HCT116 (cell line): ENCODE measurements around the gene EMILIN2. TPM values are rescaled to one million over a fixed set of nuclear protein-coding genes. Genes with fewer than 3 reads are reported as not detected.

ENCODE experiments used
- ATAC-seq: fragments of 200-7000 bp; cut with Tn5 transposase; 2 replicates; pipeline ENCODE4 v1.9.1; 2020; ENCODE audit warnings: mild to moderate bottlenecking, moderate library complexity
- BruUV-seq: library from RNA; stranded (reverse); fragments of 400-500 nt; replicated peaks from 2 replicates; lab custom pipeline; 2021; lab: Mats Ljungman, UMichigan
- CTCF ChIA-PET: fragments of 300-600 bp; sonication (Branson Sonifier 250); formaldehyde crosslinking; loops from one replicate; lab custom pipeline; 2021; ENCODE audit warnings: antibody characterized with exemption; lab: Charles Lee
- POLR2A ChIA-PET: fragments of 300-600, 350-600 bp; sonication (Branson Sonifier 250); formaldehyde crosslinking; loops from one replicate; lab custom pipeline; 2021; ENCODE audit warnings: antibody characterized with exemption; lab: Charles Lee
- RAD21 ChIA-PET, 2 experiments: fragments of 300-600 bp; sonication (Branson Sonifier 250); formaldehyde crosslinking; loops; one replicate each; lab custom pipeline; 2023; ENCODE audit warnings: low total read pairs in 2 of 2; ENCODE audit not compliant: uncharacterized antibody in 2 of 2, unreplicated experiment in 2 of 2, low non-redundant PET in 1 of 2; lab: Charles Lee
- DNase-seq: peaks from one replicate; pipeline ENCODE4 v3.0.0-alpha.2; 2010; ENCODE audit warnings: low read depth, low spot score
- H2AFZ ChIP-seq: fragments of 200-600 bp; shearing (Covaris generic), sonication (generic); 2 replicates; pipeline ENCODE4 v1.6.1; 2017; ENCODE audit warnings: low read depth, mixed run types, mixed read lengths, antibody characterized with exemption, low read length; ENCODE audit not compliant: poor library complexity, severe bottlenecking
- H3K27ac ChIP-seq: 2 replicates; pipeline ENCODE4 v1.5.1; 2012; ENCODE audit warnings: low read depth, low read length
- H3K27me3 ChIP-seq: fragments of 200-600 bp; sonication (generic); 2 replicates; pipeline ENCODE4 v1.6.1; 2016; ENCODE audit warnings: mixed run types, low read length, mixed read lengths; ENCODE audit not compliant: insufficient read depth
- H3K36me3 ChIP-seq, 2 experiments: fragments of 200-500 bp in 1 of 2; fragments of 200-600 bp in 1 of 2; sonication (Bioruptor generic) in 1 of 2; sonication (generic) in 1 of 2; 2 replicates each; pipeline versions ENCODE4 v1.5.1 to v1.6.1; 2014 to 2016; ENCODE audit warnings: low read length in 2 of 2, inconsistent platforms in 1 of 2, mixed read lengths in 1 of 2, mixed run types in 1 of 2; ENCODE audit not compliant: insufficient read depth in 2 of 2, control insufficient read depth in 1 of 2
- H3K4me1 ChIP-seq, 2 experiments: fragments of 200-600 bp in 1 of 2; sonication (generic) in 1 of 2; 2 replicates each; pipeline versions ENCODE4 v1.5.1 to v1.6.1; 2012 to 2017; ENCODE audit warnings: low read length in 2 of 2, inconsistent platforms in 1 of 2, mild to moderate bottlenecking in 1 of 2, mixed read lengths in 1 of 2, mixed run types in 1 of 2, moderate library complexity in 1 of 2; ENCODE audit not compliant: insufficient read depth in 2 of 2, control insufficient read depth in 1 of 2
- H3K4me2 ChIP-seq: fragments of 200-600 bp; sonication (generic); 2 replicates; pipeline ENCODE4 v1.6.1; 2017; ENCODE audit warnings: mixed run types, low read length, mixed read lengths
- H3K4me3 ChIP-seq, 2 experiments: fragments of 200-600 bp in 1 of 2; sonication (generic) in 1 of 2; replicated peaks in 1 of 2; 2 replicates each; pipeline ENCODE4 v1.5.1; 2011 to 2016; ENCODE audit warnings: low read length in 2 of 2, control low read depth in 1 of 2, low read depth in 1 of 2, mild to moderate bottlenecking in 1 of 2, mixed read lengths in 1 of 2, mixed run types in 1 of 2
- H3K79me2 ChIP-seq: fragments of 200-600 bp; sonication (generic); 2 replicates; pipeline ENCODE4 v1.6.1; 2017; ENCODE audit warnings: mild to moderate bottlenecking, mixed run types, low read length, moderate library complexity, mixed read lengths; ENCODE audit not compliant: insufficient read depth
- H3K9ac ChIP-seq: fragments of 200-600 bp; sonication (generic); 2 replicates; pipeline ENCODE4 v1.6.1; 2016; ENCODE audit warnings: low read length, mixed read lengths
- H3K9me2 ChIP-seq: fragments of 200-600 bp; sonication (generic), shearing (Covaris generic); 2 replicates; pipeline ENCODE4 v1.6.1; 2017; ENCODE audit warnings: mixed run types, mild to moderate bottlenecking, moderate library complexity; ENCODE audit not compliant: insufficient read depth
- H3K9me3 ChIP-seq, 2 experiments: fragments of 200-500 bp in 1 of 2; fragments of 200-600 bp in 1 of 2; sonication (Bioruptor generic) in 1 of 2; sonication (generic) in 1 of 2; 2 replicates each; pipeline ENCODE4 v1.6.1; 2014 to 2017; ENCODE audit warnings: low read length in 2 of 2, mixed read lengths in 2 of 2, inconsistent platforms in 1 of 2, low read depth in 1 of 2, mild to moderate bottlenecking in 1 of 2, mixed run types in 1 of 2, moderate library complexity in 1 of 2; ENCODE audit not compliant: control insufficient read depth in 1 of 2, insufficient read depth in 1 of 2
- H4K20me1 ChIP-seq: fragments of 200-600 bp; sonication (generic), shearing (Covaris generic); 2 replicates; pipeline ENCODE4 v1.6.1; 2017; ENCODE audit warnings: mixed run types, mild to moderate bottlenecking, moderate library complexity; ENCODE audit not compliant: insufficient read depth
- ATF3 ChIP-seq: IDR thresholded peaks from 2 replicates; pipeline ENCODE4 v1.6.1; 2012
- CBX3 ChIP-seq: IDR thresholded peaks from 2 replicates; pipeline ENCODE4 v1.6.1; 2012; ENCODE audit warnings: low read depth
- CTCF ChIP-seq, 3 experiments: fragments of 200-600 bp in 1 of 3; sonication (generic) in 1 of 3; IDR thresholded peaks in 2 of 3; conservative IDR thresholded peaks in 1 of 3; 2 replicates each; pipeline ENCODE4 v1.5.1; 2012 to 2017; ENCODE audit warnings: low read depth in 2 of 3, low read length in 2 of 3, antibody characterized with exemption in 1 of 3, borderline replicate concordance in 1 of 3, control low read depth in 1 of 3, mild to moderate bottlenecking in 1 of 3, mixed read lengths in 1 of 3, mixed run types in 1 of 3, moderate library complexity in 1 of 3; ENCODE audit not compliant: insufficient read depth in 1 of 3
- EGR1 ChIP-seq: IDR thresholded peaks from 2 replicates; pipeline ENCODE4 v1.6.1; 2012; ENCODE audit warnings: low read depth
- ELF1 ChIP-seq: IDR thresholded peaks from 2 replicates; pipeline ENCODE4 v1.6.1; 2012; ENCODE audit warnings: low read depth, borderline replicate concordance
- EZH2 ChIP-seq: fragments of 200-600 bp; sonication (generic); IDR thresholded peaks from 2 replicates; pipeline ENCODE4 v1.6.1; 2017; ENCODE audit warnings: antibody characterized with exemption, mixed run types
- FOSL1 ChIP-seq: IDR thresholded peaks from 2 replicates; pipeline ENCODE4 v1.6.1; 2012; ENCODE audit warnings: low read depth
- JUND ChIP-seq: IDR thresholded peaks from 2 replicates; pipeline ENCODE4 v1.6.1; 2012
- MAX ChIP-seq: IDR thresholded peaks from 2 replicates; pipeline ENCODE4 v1.6.1; 2012
- POLR2A ChIP-seq: IDR thresholded peaks from 2 replicates; pipeline ENCODE4 v1.7.0; 2011; ENCODE audit warnings: borderline replicate concordance; ENCODE audit not compliant: insufficient read depth, insufficient read length; ENCODE audit errors: extremely low read depth
- REST ChIP-seq: IDR thresholded peaks from 2 replicates; pipeline ENCODE4 v1.6.1; 2012; ENCODE audit warnings: low read depth
- SIN3A ChIP-seq: IDR thresholded peaks from 2 replicates; pipeline ENCODE4 v1.6.1; 2012; ENCODE audit warnings: low read depth
- SP1 ChIP-seq: IDR thresholded peaks from 2 replicates; pipeline ENCODE4 v1.6.1; 2012; ENCODE audit warnings: low read depth
- SRF ChIP-seq: IDR thresholded peaks from 2 replicates; pipeline ENCODE4 v1.6.1; 2012; ENCODE audit warnings: low read depth
- TCF7L2 ChIP-seq: IDR thresholded peaks from 2 replicates; pipeline ENCODE4 v1.7.0; 2011; ENCODE audit warnings: borderline replicate concordance, inconsistent platforms; ENCODE audit not compliant: insufficient read depth, insufficient read length; ENCODE audit errors: extremely low read depth
- YY1 ChIP-seq: IDR thresholded peaks from 2 replicates; pipeline ENCODE4 v1.6.1; 2011; ENCODE audit warnings: low read length, low read depth, moderate library complexity, mild to moderate bottlenecking; ENCODE audit not compliant: insufficient replicate concordance; ENCODE audit errors: extremely low read depth
- ZBTB33 ChIP-seq: IDR thresholded peaks from 2 replicates; pipeline ENCODE4 v1.6.1; 2011; ENCODE audit warnings: mild to moderate bottlenecking, low read length, moderate library complexity; ENCODE audit not compliant: insufficient replicate concordance; ENCODE audit errors: extremely low read depth
- ZFX ChIP-seq: fragments of 450-650 bp; IDR thresholded peaks from 2 replicates; pipeline ENCODE4 v1.6.1; 2017
- ZNF274 ChIP-seq: fragments of 200-500 bp; sonication (Bioruptor generic); IDR thresholded peaks from 2 replicates; pipeline ENCODE4 v1.6.1; 2014; ENCODE audit warnings: mild to moderate bottlenecking, low read depth, low read length, inconsistent platforms
- intact Hi-C: fragments of 100-400 bp; cut with micrococcal nuclease; formaldehyde crosslinking; loops from 2 replicates; pipeline ENCODE4 v1.10.0; 2022
- total RNA-seq: library from RNA; stranded (reverse); gene quantifications from one replicate; pipeline ENCODE4 v1.2.1, GENCODE V29; 2021; ENCODE audit not compliant: unreplicated experiment

EMILIN2 gene
- total RNA-seq, 1 experiment from 2014 or later: 23.4 TPM

- Histone ChIP-seq H3K4me2 (no peak overlapping the region), H3K27me3 (no peaks in the 10 kb centered on the region), H3K9ac (no peak overlapping the region), H3K27ac (no peak overlapping the region), H3K9me3 (no peaks in the 10 kb centered on the region), H2AFZ (no peak overlapping the region), H3K36me3 (peaks cover 17 to 19% of the 10 kb centered on the region in 2 experiments; a peak in 3 of 4 replicates), H3K79me2 (peaks cover 14% of the 10 kb centered on the region; the same call in 1 of the 2 replicates), H3K4me3 (no peak overlapping the region), H3K4me1 (peaks cover 4 to 20% of the 10 kb centered on the region in 2 experiments; a peak in 3 of 4 replicates), H4K20me1 (no peaks in the 10 kb centered on the region), H3K9me2 (no peaks in the 10 kb centered on the region)
- RAD21 ChIA-PET: no interaction called here
- intact Hi-C loops: loop anchor here (5.0 kb wide), 1 partner anchor 142 kb away; no protein-coding TSS in a partner anchor
- POLR2A ChIA-PET: no interaction called here
- ATAC-seq (no peak), DNase-seq (no peak)
- CTCF ChIA-PET: no interaction called here
- TF ChIP-seq JUND (no peak), SIN3A (no peak), ATF3 (no peak), FOSL1 (no peak), CBX3 (no peak), CTCF (IDR thresholded peaks at IDR 0.05 in 2 of 3, conservative IDR thresholded peaks at IDR 0.05 in 1 of 3; ENCODE audit: borderline replicate concordance in 1 of 3, insufficient read depth in 1 of 3, low read depth in 2 of 3, low read length in 2 of 3) (no peak), ZFX (no peak), MAX (no peak), SP1 (no peak), ZBTB33 (no peak), YY1 (no peak), ELF1 (no peak), EGR1 (no peak), SRF (no peak), REST (no peak), TCF7L2 (no peak), EZH2 (no peak), ZNF274 (no peak), POLR2A (no peak)
- TF ChIP-seq, all 23 proteins: peak for 0
- BruUV-seq: no TSS peak
Measured at GRCh38 chr18:2909431-2910140, 62.8 kb downstream of the EMILIN2 start.
